Thymus (tissue), 11 donors: ENCODE data around the gene ST8SIA5. TPM values are rescaled to one million over a fixed set of nuclear protein-coding genes. Genes with fewer than 3 reads are reported as not detected.
A peak's percentile ranks its signal among the peaks of the same experiment; 100 is the strongest.

Experiments used
- DNase-seq, 9 donors: peaks; one replicate each; pipeline ENCODE4 v3.0.0-alpha.2; 2013; ENCODE audit warnings: low spot score in 9 of 9, low read depth in 6 of 9, missing footprints in 1 of 9
- H3K27ac ChIP-seq, 2 donors: one replicate each; pipeline ENCODE4 v1.5.1; 2013; ENCODE audit warnings: control low read depth in 1 of 2, low read depth in 1 of 2, low read length in 1 of 2, mild to moderate bottlenecking in 1 of 2, moderate library complexity in 1 of 2
- H3K27me3 ChIP-seq, 2 donors: one replicate each; pipeline ENCODE4 v1.5.1; 2013; ENCODE audit warnings: low read length in 1 of 2; ENCODE audit not compliant: control insufficient read depth in 2 of 2, insufficient read depth in 1 of 2
- H3K36me3 ChIP-seq, 2 donors: one replicate each; pipeline ENCODE4 v1.5.1; 2013; ENCODE audit warnings: low read length in 1 of 2, mild to moderate bottlenecking in 1 of 2, moderate library complexity in 1 of 2; ENCODE audit not compliant: control insufficient read depth in 2 of 2, insufficient read depth in 2 of 2
- H3K4me1 ChIP-seq, 2 donors: one replicate each; pipeline ENCODE4 v1.5.1; 2013; ENCODE audit warnings: low read length in 2 of 2; ENCODE audit not compliant: control insufficient read depth in 2 of 2, insufficient read depth in 2 of 2
- H3K4me3 ChIP-seq, 2 donors: one replicate each; pipeline ENCODE4 v1.5.1; 2013; ENCODE audit warnings: low read length in 2 of 2, control low read depth in 1 of 2, mild to moderate bottlenecking in 1 of 2
- H3K9me3 ChIP-seq, 2 donors: one replicate each; pipeline ENCODE4 v1.5.1; 2013; ENCODE audit warnings: low read length in 1 of 2, mild to moderate bottlenecking in 1 of 2; ENCODE audit not compliant: control insufficient read depth in 2 of 2, insufficient read depth in 1 of 2
- WGBS: extraction: QIAGEN DNeasy Blood & Tissue Kit; methylation state at CpG from one replicate; pipeline ENCODE4 v1.1.7; 2013; 5-methylcytosine and 5-hydroxymethylcytosine counted together
- polyA plus RNA-seq: library from polyadenylated mRNA; stranded (reverse); fragments of 200-250 nt; gene quantifications from one replicate; pipeline ENCODE4 v1.2.3, GENCODE V29; 2013
- total RNA-seq: library from RNA; stranded (reverse); fragments of 120-200 nt; gene quantifications from one replicate; pipeline ENCODE4 v1.2.4, GENCODE V29; 2013
- donor health status: healthy.

ST8SIA5 gene
- total and polyA plus RNA-seq, 2 donors: 0.05 to 0.23 TPM

- H3K27me3 ChIP-seq: peaks cover 0 to 9% of the 10 kb centered on the region in 2 donors
- H3K36me3 ChIP-seq: no peaks in the 10 kb centered on the region
- H3K27ac ChIP-seq: no peak overlapping the region
- H3K9me3 ChIP-seq: no peaks in the 10 kb centered on the region
- H3K4me1 ChIP-seq: no peaks in the 10 kb centered on the region
- no peak for DNase-seq
- WGBS: 87% methylated on average over 15 of the region's 15 CpGs
- no peak overlapping the region for H3K4me3 ChIP-seq
Observed at GRCh38 chr18:46676182-46676835, 80.5 kb downstream of the ST8SIA5 start.

- Histone ChIP-seq H3K36me3 (no peaks in the 10 kb centered on the region), H3K9me3 (no peaks in the 10 kb centered on the region), H3K27me3 (peaks cover 0 to 9% of the 10 kb centered on the region in 2 donors), H3K4me3 (no peak overlapping the region), H3K4me1 (no peaks in the 10 kb centered on the region), H3K27ac (no peak overlapping the region)
- DNase-seq: no peak
- 85% methylated on average over 1 of the region's 1 CpG for whole genome bisulfite sequencing
Observed at GRCh38 chr18:46675112-46675511, 81.7 kb downstream of the ST8SIA5 start.

GRCh38 chr18:46672062-46672970 lies 84.5 kb downstream of the ST8SIA5 start:
- DNase-seq: peak in 2 of 9 donors; percentile 3 to 31
- Histone ChIP-seq H3K4me1 (no peaks in the 10 kb centered on the region), H3K27me3 (peaks cover 0 to 9% of the 10 kb centered on the region in 2 donors), H3K4me3 (no peak overlapping the region), H3K9me3 (no peaks in the 10 kb centered on the region), H3K36me3 (no peaks in the 10 kb centered on the region), H3K27ac (no peak overlapping the region)
- WGBS: 83% methylated on average over 6 of the region's 6 CpGs

GRCh38 chr18:46668694-46669093 lies 88.2 kb downstream of the ST8SIA5 start:
- 93% methylated on average over 6 of the region's 6 CpGs for WGBS
- H3K27ac ChIP-seq: no peak overlapping the region
- H3K36me3 ChIP-seq: no peaks in the 10 kb centered on the region
- H3K27me3 ChIP-seq: peaks cover 0 to under 1% of the 10 kb centered on the region in 2 donors
- H3K9me3 ChIP-seq: no peaks in the 10 kb centered on the region
- no peak for DNase-seq
- H3K4me3 ChIP-seq: no peak overlapping the region
- no peaks in the 10 kb centered on the region for H3K4me1 ChIP-seq

GRCh38 chr18:46668135-46668534 lies 88.7 kb downstream of the ST8SIA5 start:
- Histone ChIP-seq H3K27me3 (no peaks in the 10 kb centered on the region), H3K4me3 (no peak overlapping the region), H3K9me3 (no peaks in the 10 kb centered on the region), H3K27ac (no peak overlapping the region), H3K36me3 (no peaks in the 10 kb centered on the region), H3K4me1 (no peaks in the 10 kb centered on the region)
- no peak for DNase-seq
- WGBS: 90% methylated on average over 11 of the region's 11 CpGs

GRCh38 chr18:46663539-46663938 lies 93.3 kb downstream of the ST8SIA5 start:
- Histone ChIP-seq H3K27me3 (no peaks in the 10 kb centered on the region), H3K9me3 (no peaks in the 10 kb centered on the region), H3K36me3 (no peaks in the 10 kb centered on the region), H3K4me1 (no peaks in the 10 kb centered on the region), H3K4me3 (no peak overlapping the region), H3K27ac (no peak overlapping the region)
- DNase-seq: no peak
- 98% methylated on average over 1 of the region's 1 CpG for WGBS

- no peak overlapping the region for H3K27ac ChIP-seq
- H3K9me3 ChIP-seq: no peaks in the 10 kb centered on the region
- no peaks in the 10 kb centered on the region for H3K4me1 ChIP-seq
- H3K36me3 ChIP-seq: no peaks in the 10 kb centered on the region
- H3K27me3 ChIP-seq: no peaks in the 10 kb centered on the region
- DNase-seq: no peak
- WGBS: 92% methylated on average over 9 of the region's 9 CpGs
- H3K4me3 ChIP-seq: no peak overlapping the region
Observed at GRCh38 chr18:46660957-46661749, 95.7 kb downstream of the ST8SIA5 start.

GRCh38 chr18:46659484-46659883 lies 97.4 kb downstream of the ST8SIA5 start:
- Histone ChIP-seq H3K27me3 (no peaks in the 10 kb centered on the region), H3K36me3 (no peaks in the 10 kb centered on the region), H3K9me3 (no peaks in the 10 kb centered on the region), H3K4me3 (no peak overlapping the region), H3K27ac (no peak overlapping the region), H3K4me1 (no peaks in the 10 kb centered on the region)
- DNase-seq: no peak
- whole genome bisulfite sequencing: 96% methylated on average over 3 of the region's 3 CpGs
